Glutamatergic neuron (in vitro differentiated cells): ENCODE data around the gene PCGF1. TPM values are rescaled to one million over a fixed set of nuclear protein-coding genes. Genes with fewer than 3 reads are reported as not detected.

Experiments used
- DNase-seq: peaks from one replicate; pipeline ENCODE4 v3.0.0; 2022
- H3K27ac Mint-ChIP-seq: one replicate; pipeline ENCODE4 v1.8.0; 2020; ENCODE audit warnings: mild to moderate bottlenecking, mixed read lengths, inconsistent platforms; ENCODE audit not compliant: unreplicated experiment
- H3K27me3 Mint-ChIP-seq: one replicate; pipeline ENCODE4 v1.8.0; 2020; ENCODE audit warnings: mild to moderate bottlenecking, moderate library complexity, mixed read lengths, inconsistent platforms; ENCODE audit not compliant: unreplicated experiment
- H3K36me3 Mint-ChIP-seq: one replicate; pipeline ENCODE4 v1.8.0; 2020; ENCODE audit warnings: mild to moderate bottlenecking, mixed read lengths, inconsistent platforms; ENCODE audit not compliant: unreplicated experiment
- H3K4me1 Mint-ChIP-seq: one replicate; pipeline ENCODE4 v1.8.0; 2020; ENCODE audit warnings: mild to moderate bottlenecking, low read depth, mixed read lengths, inconsistent platforms; ENCODE audit not compliant: unreplicated experiment
- H3K4me3 Mint-ChIP-seq: one replicate; pipeline ENCODE4 v1.8.0; 2020; ENCODE audit warnings: mild to moderate bottlenecking, mixed read lengths, inconsistent platforms; ENCODE audit not compliant: unreplicated experiment
- H3K9me3 Mint-ChIP-seq: one replicate; pipeline ENCODE4 v1.8.0; 2020; ENCODE audit warnings: mild to moderate bottlenecking, moderate library complexity, mixed read lengths, inconsistent platforms; ENCODE audit not compliant: unreplicated experiment
- CTCF ChIP-seq: fragments of 200-600 bp; sonication (generic); IDR thresholded peaks from one replicate; pipeline ENCODE4 v1.5.0; 2021; ENCODE audit not compliant: partially characterized antibody, unreplicated experiment
- total RNA-seq: library from RNA; stranded (reverse); fragmentation: NEBNext Ultra II Directional; extraction: Animal tissue kit (Norgen Biotek cat#: 25700); gene quantifications from one replicate; pipeline ENCODE4 v1.2.1, GENCODE V29; 2021; ENCODE audit not compliant: unreplicated experiment

PCGF1 gene
- total RNA-seq, 1 donor from 2014 or later = 32.3 TPM

- TF ChIP-seq CTCF = no peak
- peaks cover 7% of the 10 kb centered on the region for H3K27me3 Mint-ChIP-seq
- no peak overlapping the region for H3K4me3 Mint-ChIP-seq
- no peak overlapping the region for H3K27ac Mint-ChIP-seq
- peaks cover 11% of the 10 kb centered on the region for H3K9me3 Mint-ChIP-seq
- peaks cover 5% of the 10 kb centered on the region for H3K36me3 Mint-ChIP-seq
- peaks cover 15% of the 10 kb centered on the region for H3K4me1 Mint-ChIP-seq
- DNase-seq = no peak
Measured at GRCh38 chr2:74536166-74536950, 28.9 kb upstream of the PCGF1 start.

GRCh38 chr2:74535440-74535965, 28.0 kb upstream of the PCGF1 start:
- TF ChIP-seq CTCF = no peak
- H3K27me3 Mint-ChIP-seq = peaks cover 7% of the 10 kb centered on the region
- peaks cover 5% of the 10 kb centered on the region for H3K36me3 Mint-ChIP-seq
- H3K4me3 Mint-ChIP-seq = no peak overlapping the region
- no peak overlapping the region for H3K27ac Mint-ChIP-seq
- no peak for DNase-seq
- H3K9me3 Mint-ChIP-seq = peaks cover 14% of the 10 kb centered on the region
- peaks cover 20% of the 10 kb centered on the region for H3K4me1 Mint-ChIP-seq

DNA sequence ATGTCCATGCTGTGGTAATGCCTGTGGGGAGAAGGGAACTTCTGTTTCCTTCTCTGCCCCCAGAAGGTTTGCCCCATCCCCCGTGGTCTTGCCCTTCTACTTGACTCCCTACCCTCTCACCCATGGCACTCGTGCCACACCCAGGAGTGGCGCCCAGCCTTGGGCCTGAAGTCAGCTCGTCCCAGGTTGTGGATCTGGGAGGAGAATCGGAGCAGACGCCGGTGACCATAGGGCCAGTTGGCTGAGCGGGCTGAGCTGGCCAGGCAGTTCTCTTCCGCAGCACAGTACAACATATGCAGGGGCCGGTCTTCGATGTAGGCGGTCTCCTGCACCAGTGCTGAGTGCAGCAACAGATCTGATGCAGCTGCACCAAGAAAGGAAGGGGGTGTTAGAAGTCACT, 26.9 kb upstream of the PCGF1 start:
- peaks cover 5% of the 10 kb centered on the region for H3K36me3 Mint-ChIP-seq
- no peak for TF ChIP-seq CTCF
- no peak overlapping the region for H3K4me3 Mint-ChIP-seq
- peaks cover 14% of the 10 kb centered on the region for H3K9me3 Mint-ChIP-seq
- H3K27ac Mint-ChIP-seq = no peak overlapping the region
- no peak for DNase-seq
- peaks cover 7% of the 10 kb centered on the region for H3K27me3 Mint-ChIP-seq
- peaks cover 20% of the 10 kb centered on the region for H3K4me1 Mint-ChIP-seq

GRCh38 chr2:74533464-74533863, 26.0 kb upstream of the PCGF1 start:
- no peak for DNase-seq
- Mint-ChIP-seq H3K27ac (no peak overlapping the region), H3K27me3 (peaks cover 5% of the 10 kb centered on the region), H3K4me3 (no peak overlapping the region), H3K36me3 (no peaks in the 10 kb centered on the region), H3K9me3 (peaks cover 17% of the 10 kb centered on the region), H3K4me1 (peaks cover 20% of the 10 kb centered on the region)
- no peak for TF ChIP-seq CTCF

DNA sequence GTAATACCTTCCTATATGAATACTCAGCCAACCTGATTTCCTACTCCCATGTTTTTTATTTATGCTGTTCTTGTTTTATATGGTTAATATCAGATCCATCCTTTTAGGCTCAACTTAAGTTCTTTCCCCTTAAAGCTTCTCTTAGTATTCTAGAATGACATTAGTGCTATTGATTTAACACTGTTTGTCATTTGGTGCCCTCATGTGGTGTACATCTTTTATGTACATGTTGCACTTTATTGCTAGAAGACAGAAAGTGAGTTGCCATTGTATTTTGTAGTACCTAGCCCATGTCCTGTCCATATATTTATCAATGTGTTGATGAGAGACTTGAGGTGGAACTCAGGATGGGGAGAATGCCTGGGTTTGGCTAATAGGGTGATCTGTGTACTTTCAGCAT, 24.7 kb upstream of the PCGF1 start:
- no peak for DNase-seq
- no peak for TF ChIP-seq CTCF
- H3K36me3 Mint-ChIP-seq = no peaks in the 10 kb centered on the region
- peaks cover 20% of the 10 kb centered on the region for H3K4me1 Mint-ChIP-seq
- peaks cover 8% of the 10 kb centered on the region for H3K27me3 Mint-ChIP-seq
- peaks cover 23% of the 10 kb centered on the region for H3K9me3 Mint-ChIP-seq
- H3K27ac Mint-ChIP-seq = peak overlapping the region; percentile 44
- peak overlapping the region; percentile 79 for H3K4me3 Mint-ChIP-seq
